AG04450 (cell line): ENCODE measurements around the gene STK11IP. TPM values are rescaled to one million over a fixed set of nuclear protein-coding genes. Genes with fewer than 3 reads are reported as not detected.

Experiments
- CTCF ChIA-PET: fragments of 300-600, 350-600 bp; formaldehyde crosslinking; extraction: SDS; loops from one replicate; lab custom pipeline; 2022; ENCODE audit warnings: antibody characterized with exemption, inconsistent platforms; lab: Charles Lee
- POLR2A ChIA-PET: fragments of 350-600 bp; formaldehyde crosslinking; extraction: SDS; loops from one replicate; lab custom pipeline; 2021; ENCODE audit warnings: antibody characterized with exemption, inconsistent platforms; lab: Yijun Ruan, JAX
- DNase-seq: peaks from one replicate; pipeline ENCODE4 v3.0.0-alpha.2; 2011; ENCODE audit warnings: low read depth, low spot score
- H3K27ac ChIP-seq: one replicate; pipeline ENCODE4 v1.5.1; 2012; ENCODE audit warnings: low read depth, low read length, control low read depth
- H3K27me3 ChIP-seq: one replicate; pipeline ENCODE4 v1.6.0; 2012; ENCODE audit warnings: low read length; ENCODE audit not compliant: control insufficient read depth, insufficient read depth
- H3K4me3 ChIP-seq: 2 replicates; pipeline ENCODE4 v1.5.1; 2011; ENCODE audit warnings: mild to moderate bottlenecking, low read depth, low read length, control low read depth
- H3K9me3 ChIP-seq: 2 replicates; pipeline ENCODE4 v1.5.1; 2012; ENCODE audit warnings: low read length; ENCODE audit not compliant: control insufficient read depth, insufficient read depth
- polyA plus RNA-seq: library from polyadenylated mRNA; depleted of rRNA; stranded (reverse); fragments of >200 nt; gene quantifications from 2 replicates; pipeline ENCODE4 v1.2.3, GENCODE V29; 2011
- TF ChIP-seq, protein P1 (sequence below): IDR thresholded peaks from 2 replicates; pipeline ENCODE4 v1.5.1; 2011; ENCODE audit warnings: low read depth, low read length, control low read depth, inconsistent platforms

The STK11IP gene
- polyA plus RNA-seq, 1 experiment: 7.7 TPM

DNA sequence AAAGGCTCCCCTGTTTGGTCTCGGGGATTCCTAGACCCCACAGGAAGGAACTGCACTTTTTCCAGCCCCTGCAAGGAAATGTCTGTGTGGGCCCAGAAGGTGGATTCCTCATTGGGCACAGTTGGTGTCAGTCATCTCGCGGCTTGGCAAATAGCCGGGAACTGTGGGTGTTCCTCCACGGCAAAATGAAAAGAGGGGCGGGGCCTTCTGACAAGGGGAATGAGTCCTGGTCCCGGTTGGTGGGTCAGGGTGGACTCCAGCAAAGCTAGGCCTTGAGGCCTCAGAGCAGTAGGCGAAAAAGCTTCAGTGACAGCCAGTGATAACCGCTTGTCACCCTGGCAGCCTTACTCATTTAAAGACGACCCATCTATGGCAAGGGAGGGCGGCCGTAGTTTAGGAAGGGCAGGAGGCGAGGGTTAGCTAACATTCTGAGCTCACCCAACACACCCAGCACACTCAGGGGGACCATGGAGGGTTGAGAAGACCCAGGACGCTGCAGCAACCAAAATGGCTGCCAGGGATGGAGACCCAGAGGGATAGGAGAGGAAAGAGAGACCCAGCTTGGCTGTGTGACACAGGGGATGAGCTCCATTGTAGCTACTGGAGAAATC lies 46.2 kb downstream of the STK11IP start:
- TF ChIP-seq, protein P1, sequence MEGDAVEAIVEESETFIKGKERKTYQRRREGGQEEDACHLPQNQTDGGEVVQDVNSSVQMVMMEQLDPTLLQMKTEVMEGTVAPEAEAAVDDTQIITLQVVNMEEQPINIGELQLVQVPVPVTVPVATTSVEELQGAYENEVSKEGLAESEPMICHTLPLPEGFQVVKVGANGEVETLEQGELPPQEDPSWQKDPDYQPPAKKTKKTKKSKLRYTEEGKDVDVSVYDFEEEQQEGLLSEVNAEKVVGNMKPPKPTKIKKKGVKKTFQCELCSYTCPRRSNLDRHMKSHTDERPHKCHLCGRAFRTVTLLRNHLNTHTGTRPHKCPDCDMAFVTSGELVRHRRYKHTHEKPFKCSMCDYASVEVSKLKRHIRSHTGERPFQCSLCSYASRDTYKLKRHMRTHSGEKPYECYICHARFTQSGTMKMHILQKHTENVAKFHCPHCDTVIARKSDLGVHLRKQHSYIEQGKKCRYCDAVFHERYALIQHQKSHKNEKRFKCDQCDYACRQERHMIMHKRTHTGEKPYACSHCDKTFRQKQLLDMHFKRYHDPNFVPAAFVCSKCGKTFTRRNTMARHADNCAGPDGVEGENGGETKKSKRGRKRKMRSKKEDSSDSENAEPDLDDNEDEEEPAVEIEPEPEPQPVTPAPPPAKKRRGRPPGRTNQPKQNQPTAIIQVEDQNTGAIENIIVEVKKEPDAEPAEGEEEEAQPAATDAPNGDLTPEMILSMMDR: no peak
- ChIA-PET POLR2A (no interaction called here), CTCF (interaction anchor here (1.2 to 6.2 kb wide), 7 partner anchors 10 to 114 kb away, joined by 4 to 45 read pairs (median 6); partner anchors contain the start of gene OBSL1)
- no peak for DNase-seq
- Histone ChIP-seq H3K27me3 (peaks cover 3% of the 10 kb centered on the region), H3K4me3 (no peak overlapping the region), H3K9me3 (no peaks in the 10 kb centered on the region; the same call in 1 of the 2 replicates), H3K27ac (no peak overlapping the region)

DNA sequence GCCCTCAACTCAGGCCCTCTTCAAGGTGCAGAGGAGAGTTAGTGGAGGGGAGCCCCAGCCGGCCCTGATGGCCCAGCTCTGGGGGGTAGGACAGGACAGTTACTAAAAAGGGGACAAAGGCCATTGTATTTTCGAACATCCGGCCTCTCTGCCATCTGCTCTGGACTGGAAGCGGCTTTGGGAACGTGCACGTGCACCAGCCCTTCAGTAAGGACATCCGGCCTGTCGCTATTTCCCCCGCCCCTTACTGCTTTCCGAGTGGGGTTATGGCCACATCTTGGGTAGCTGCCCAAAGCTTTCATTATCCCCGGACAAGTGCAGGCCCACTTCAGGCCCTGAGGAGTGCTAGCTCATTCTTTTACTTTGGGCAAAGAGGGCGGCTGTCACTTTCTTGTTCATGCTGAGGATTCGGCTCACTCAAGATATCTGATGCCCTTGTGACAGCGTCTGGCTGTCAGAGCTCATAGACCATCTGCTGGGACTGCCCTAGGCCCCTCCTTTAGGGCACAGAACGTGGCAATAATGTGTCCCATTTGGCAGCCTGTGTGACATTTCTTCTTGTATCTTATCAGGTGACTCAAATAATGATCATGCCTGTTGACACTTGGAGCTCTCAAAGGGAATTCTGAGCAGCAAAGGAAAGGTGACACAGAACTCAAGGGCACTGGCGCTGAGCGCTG lies 47.3 kb downstream of the STK11IP start:
- Histone ChIP-seq H3K27me3 (peaks cover 5% of the 10 kb centered on the region), H3K27ac (no peak overlapping the region), H3K9me3 (no peaks in the 10 kb centered on the region), H3K4me3 (no peak overlapping the region)
- TF ChIP-seq, protein P1: no peak
- ChIA-PET CTCF (interaction anchor here (0.7 to 6.2 kb wide), 8 partner anchors 45 to 135 kb away, joined by 3 to 45 read pairs (median 4); no protein-coding TSS in a partner anchor), POLR2A (interaction anchor here (0.7 to 1.1 kb wide), 4 partner anchors 44 to 1772 kb away, joined by 3 to 8 read pairs (median 5); no protein-coding TSS in a partner anchor)
- no peak for DNase-seq

DNA sequence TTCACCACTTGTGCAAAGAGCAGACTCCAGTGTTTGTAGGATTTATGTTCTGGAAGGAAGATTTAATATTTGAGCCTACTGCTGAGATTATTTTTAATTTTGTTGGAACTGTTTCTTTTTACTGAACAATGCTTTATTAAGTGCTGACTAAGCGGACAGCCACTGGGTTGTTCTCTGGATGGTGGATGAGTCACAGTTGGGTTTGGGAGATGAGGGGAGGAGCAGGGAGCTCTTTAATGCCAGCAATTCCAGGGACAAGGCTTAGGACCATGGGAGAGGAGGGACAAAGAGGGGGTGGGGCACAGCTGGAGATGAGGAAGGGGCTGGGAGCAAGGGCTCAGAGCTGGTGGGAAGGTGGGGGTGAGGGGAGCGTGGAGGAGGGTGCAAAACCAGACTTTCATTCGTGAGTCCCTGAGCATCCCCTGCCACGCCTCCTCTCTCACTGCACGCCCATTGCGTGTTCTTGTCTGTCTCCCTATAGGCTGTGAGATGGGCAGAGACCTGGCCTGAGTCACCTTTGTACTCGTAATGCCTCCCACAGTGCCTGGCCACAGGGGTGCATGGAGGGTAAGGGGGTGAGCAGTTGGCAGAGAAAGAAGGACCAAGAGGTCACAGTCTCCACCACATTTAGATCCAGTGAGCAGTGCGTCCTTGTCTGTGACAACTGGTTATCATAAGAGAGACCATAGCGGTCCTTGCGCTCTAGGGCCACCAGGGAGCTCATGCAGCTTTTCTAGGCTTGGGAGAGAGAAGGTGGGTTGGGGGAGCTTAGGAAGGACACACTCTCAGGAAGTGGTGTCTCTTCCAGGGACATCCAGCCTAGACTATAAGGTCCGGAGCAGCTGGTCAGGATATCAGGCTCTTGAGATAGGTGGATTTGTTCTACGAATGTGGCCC lies 48.2 kb downstream of the STK11IP start:
- ChIA-PET CTCF (interaction anchor here (0.6 to 6.2 kb wide), 5 partner anchors 44 to 254 kb away, joined by 3 to 45 read pairs (median 4); no protein-coding TSS in a partner anchor), POLR2A (interaction anchor here (0.7 to 1.1 kb wide), 4 partner anchors 43 to 1771 kb away, joined by 3 to 8 read pairs (median 5); no protein-coding TSS in a partner anchor)
- Histone ChIP-seq H3K4me3 (no peak overlapping the region), H3K9me3 (no peaks in the 10 kb centered on the region), H3K27me3 (peaks cover 9% of the 10 kb centered on the region), H3K27ac (peak overlapping the region; percentile 3)
- TF ChIP-seq, protein P1: no peak
- DNase-seq: peak; percentile 27

DNA sequence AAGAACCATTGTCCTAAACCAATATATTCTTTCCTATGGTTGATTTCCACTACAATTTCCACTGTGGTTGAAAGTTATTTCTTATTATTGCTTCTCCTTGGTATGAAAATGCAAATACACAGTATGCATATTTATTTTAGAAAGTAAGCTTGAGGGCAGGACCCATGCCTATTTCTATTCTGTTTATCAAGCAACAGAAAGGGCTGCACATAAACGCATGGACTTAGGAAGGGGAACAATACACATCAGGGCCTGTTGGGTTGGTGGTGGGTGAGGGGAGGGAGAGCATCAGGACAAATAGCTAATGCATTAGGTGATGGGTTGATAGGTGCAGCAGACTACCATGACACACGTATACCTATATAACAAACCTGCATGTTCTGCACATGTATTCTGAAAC lies 50.5 kb downstream of the STK11IP start:
- no peak overlapping the region for H3K27ac ChIP-seq
- H3K4me3 ChIP-seq: no peak overlapping the region
- POLR2A ChIA-PET: no interaction called here
- TF ChIP-seq, protein P1: no peak
- no peaks in the 10 kb centered on the region for H3K9me3 ChIP-seq
- CTCF ChIA-PET: no interaction called here
- peaks cover 13% of the 10 kb centered on the region for H3K27me3 ChIP-seq
- no peak for DNase-seq
